Stimulated activated memory B cell treated with anti-CD40 and anti-IgM and Interleukin-4, amounts not matched to agents 10 μg/mL and 1 μg/mL and 100 μg/mL, for 72 hours (primary cell): Measurements from ENCODE around the gene DLG5.
A peak's percentile ranks its signal among the peaks of the same experiment; 100 is the strongest.

Experiments used
- ATAC-seq: fragments of 150-1000 bp; cut with Tn5 transposase; 2 replicates; pipeline ENCODE4 v1.10.0; 2021
- H3K27ac Mint-ChIP-seq: one replicate; pipeline ENCODE4 v1.8.0; 2022; ENCODE audit warnings: mild to moderate bottlenecking, mixed read lengths
- H3K27me3 Mint-ChIP-seq: one replicate; pipeline ENCODE4 v1.8.0; 2022; ENCODE audit warnings: mixed read lengths
- H3K36me3 Mint-ChIP-seq: one replicate; pipeline ENCODE4 v1.8.0; 2022; ENCODE audit warnings: mixed read lengths
- H3K4me1 Mint-ChIP-seq: one replicate; pipeline ENCODE4 v1.8.0; 2022; ENCODE audit warnings: mixed read lengths
- H3K4me3 Mint-ChIP-seq: one replicate; pipeline ENCODE4 v1.8.0; 2022; ENCODE audit warnings: mild to moderate bottlenecking, moderate library complexity, mixed read lengths
- H3K9me3 Mint-ChIP-seq: one replicate; pipeline ENCODE4 v1.8.0; 2022; ENCODE audit warnings: mixed read lengths

DLG5 gene

DNA sequence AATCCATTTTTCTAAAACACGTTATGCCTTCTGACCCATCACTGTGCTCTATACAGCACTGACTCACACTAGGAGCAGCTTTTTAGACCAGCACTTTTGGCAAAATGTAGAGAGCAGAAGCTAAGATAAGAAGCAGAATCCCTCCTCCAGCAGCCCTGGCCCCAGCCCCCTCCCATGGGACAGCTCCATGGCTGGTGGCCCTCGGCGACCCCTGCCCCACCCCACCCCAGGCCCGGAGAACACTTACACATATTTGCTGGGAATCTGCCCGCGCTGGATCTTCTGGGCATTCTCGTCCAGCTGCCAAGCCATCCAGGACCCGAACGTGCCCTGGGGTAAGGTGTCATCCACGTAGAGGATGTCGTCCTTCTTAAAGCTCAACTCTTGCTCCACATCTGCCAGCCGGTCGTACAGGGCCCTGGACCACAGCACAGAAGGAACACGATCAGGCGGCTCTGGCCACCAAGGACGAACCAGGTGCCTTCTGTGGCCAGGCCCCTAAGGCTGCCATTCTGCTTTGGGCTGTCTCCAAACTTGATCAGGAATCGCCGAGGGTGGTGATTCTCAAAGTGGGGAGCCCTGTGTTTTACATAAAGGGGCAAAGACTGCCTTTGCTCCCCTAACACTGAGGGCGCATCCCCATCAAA, 119.9 kb downstream of the DLG5 start:
- no peak overlapping the region for H3K4me3 Mint-ChIP-seq

DNA sequence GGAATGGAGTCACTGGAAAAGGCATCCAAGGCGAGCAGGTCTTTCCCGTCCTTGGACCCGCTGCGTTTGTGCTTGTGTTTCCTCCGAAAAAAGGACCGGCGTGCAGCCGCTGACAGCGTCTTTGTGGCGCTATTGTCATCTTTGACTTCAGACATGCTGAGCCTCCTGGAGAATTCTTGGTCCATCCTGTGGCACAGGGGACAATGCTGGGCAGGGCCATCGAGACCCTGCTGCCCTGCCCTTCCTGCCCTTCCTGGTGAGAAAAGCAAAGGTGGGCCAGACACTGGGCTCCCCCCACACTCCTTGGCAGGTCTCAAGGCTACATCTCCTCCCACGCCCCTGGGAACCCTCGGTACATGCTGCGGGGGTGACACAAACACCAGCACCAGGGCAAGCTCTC, 120.9 kb downstream of the DLG5 start:
- no peak overlapping the region for H3K27ac Mint-ChIP-seq
- H3K27me3 Mint-ChIP-seq = no peaks in the 10 kb centered on the region
- no peak for ATAC-seq

More for the DNA sequence above, 119.9 kb downstream of the DLG5 start:
- H3K27ac Mint-ChIP-seq = no peak overlapping the region
- H3K9me3 Mint-ChIP-seq = no peaks in the 10 kb centered on the region
- no peaks in the 10 kb centered on the region for H3K36me3 Mint-ChIP-seq
- H3K27me3 Mint-ChIP-seq = no peaks in the 10 kb centered on the region
- H3K4me1 Mint-ChIP-seq = peaks cover 4% of the 10 kb centered on the region
- no peak for ATAC-seq

DNA sequence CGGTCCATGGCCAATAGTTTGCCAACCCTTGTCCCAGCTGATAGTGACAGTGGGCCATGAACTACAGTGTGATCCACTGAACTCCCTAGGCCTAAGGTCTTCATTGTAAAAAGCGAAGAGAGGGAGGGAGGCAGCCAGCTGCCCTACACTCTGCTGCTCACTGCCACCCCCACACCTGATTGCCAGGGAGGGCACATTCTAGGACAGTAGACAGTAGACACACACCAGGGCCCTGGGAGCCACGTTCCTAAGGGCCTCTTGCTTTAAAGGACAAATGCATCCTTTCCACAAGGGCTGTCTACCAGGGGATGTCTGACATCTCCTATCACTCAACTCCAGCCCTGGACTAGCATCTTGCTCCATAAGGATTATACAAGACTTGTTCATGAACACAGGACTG, 122.2 kb downstream of the DLG5 start:
- H3K4me3 Mint-ChIP-seq = no peak overlapping the region
- no peak overlapping the region for H3K27ac Mint-ChIP-seq
- H3K36me3 Mint-ChIP-seq = no peaks in the 10 kb centered on the region
- no peaks in the 10 kb centered on the region for H3K27me3 Mint-ChIP-seq
- ATAC-seq = no peak
- H3K9me3 Mint-ChIP-seq = no peaks in the 10 kb centered on the region
- peaks cover 12% of the 10 kb centered on the region for H3K4me1 Mint-ChIP-seq

More for the DNA sequence above, 120.9 kb downstream of the DLG5 start:
- no peaks in the 10 kb centered on the region for H3K9me3 Mint-ChIP-seq
- peaks cover 12% of the 10 kb centered on the region for H3K4me1 Mint-ChIP-seq
- H3K4me3 Mint-ChIP-seq = no peak overlapping the region
- H3K36me3 Mint-ChIP-seq = no peaks in the 10 kb centered on the region

DNA sequence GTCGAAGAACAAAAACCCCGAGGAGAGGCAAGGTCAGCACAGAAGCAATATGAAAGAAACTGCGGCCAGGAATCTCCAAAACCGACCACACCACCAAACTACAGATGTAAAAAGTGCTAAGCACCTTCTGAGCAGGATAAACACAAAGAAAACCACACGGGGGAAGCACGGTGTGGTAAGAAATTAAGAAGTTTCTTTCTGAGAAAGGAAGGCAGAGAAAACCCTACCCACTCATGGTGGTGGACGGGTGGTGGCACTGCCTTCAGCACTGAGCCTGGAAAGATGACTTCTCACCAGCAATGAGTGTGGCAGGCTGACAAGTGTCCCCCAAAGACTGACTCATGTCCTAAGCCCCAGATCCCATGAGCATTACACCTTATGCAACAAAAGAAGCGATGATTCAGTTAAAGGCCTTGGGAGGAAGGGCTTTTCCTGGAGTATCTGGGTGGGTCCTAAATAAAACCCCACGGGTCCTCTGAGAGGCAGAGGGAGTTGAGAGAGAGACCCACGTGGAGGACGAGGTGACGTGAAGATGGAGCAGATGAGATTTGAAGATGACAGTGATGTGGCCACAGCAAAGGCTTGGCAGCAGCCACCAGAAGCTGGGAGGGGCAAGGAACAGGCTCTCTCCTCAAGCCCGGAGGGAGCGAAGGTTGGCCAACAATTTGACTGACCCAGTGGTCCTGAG, 124.9 kb downstream of the DLG5 start:
- H3K4me1 Mint-ChIP-seq = peaks cover 12% of the 10 kb centered on the region

DNA sequence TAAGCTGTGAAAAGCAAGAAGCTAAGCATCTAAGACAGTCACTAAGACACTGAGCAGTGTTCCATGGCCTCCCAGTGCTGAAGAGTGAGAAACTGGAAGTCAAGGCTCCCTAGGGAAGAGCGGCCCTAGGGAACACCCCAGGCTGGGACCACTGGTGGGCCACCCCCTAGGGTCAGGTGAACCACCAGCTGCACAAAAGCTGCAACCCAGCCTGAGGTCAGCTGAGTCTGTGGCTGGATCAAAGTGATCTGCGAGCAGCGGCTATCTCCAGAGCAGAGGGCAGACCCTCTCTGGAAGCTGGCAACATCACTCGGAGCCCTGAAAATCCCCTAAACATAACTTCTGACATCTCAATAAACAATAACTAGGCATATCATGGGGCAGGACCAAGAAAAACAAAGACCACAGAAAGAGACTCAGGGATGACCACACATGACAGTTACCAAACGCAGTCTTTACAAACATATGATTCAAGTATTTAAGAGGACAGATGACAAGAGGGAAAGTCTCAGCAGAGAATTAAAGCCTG, 125.8 kb downstream of the DLG5 start:
- H3K4me1 Mint-ChIP-seq = peaks cover 12% of the 10 kb centered on the region
- no peak overlapping the region for H3K4me3 Mint-ChIP-seq
- no peak for ATAC-seq
- no peak overlapping the region for H3K27ac Mint-ChIP-seq
- no peaks in the 10 kb centered on the region for H3K9me3 Mint-ChIP-seq
- H3K36me3 Mint-ChIP-seq = no peaks in the 10 kb centered on the region
- no peaks in the 10 kb centered on the region for H3K27me3 Mint-ChIP-seq

More for the DNA sequence above, 124.9 kb downstream of the DLG5 start:
- peak; percentile 71 for ATAC-seq
- Mint-ChIP-seq H3K9me3 (no peaks in the 10 kb centered on the region), H3K36me3 (no peaks in the 10 kb centered on the region), H3K4me3 (no peak overlapping the region), H3K27me3 (no peaks in the 10 kb centered on the region), H3K27ac (no peak overlapping the region)

GRCh38 chr10:77800320-77800719, 126.2 kb downstream of the DLG5 start:
- H3K27me3 Mint-ChIP-seq = no peaks in the 10 kb centered on the region
- ATAC-seq = no peak
- H3K9me3 Mint-ChIP-seq = no peaks in the 10 kb centered on the region
- no peak overlapping the region for H3K4me3 Mint-ChIP-seq
- H3K4me1 Mint-ChIP-seq = peaks cover 12% of the 10 kb centered on the region
- H3K27ac Mint-ChIP-seq = no peak overlapping the region
- no peaks in the 10 kb centered on the region for H3K36me3 Mint-ChIP-seq

DNA sequence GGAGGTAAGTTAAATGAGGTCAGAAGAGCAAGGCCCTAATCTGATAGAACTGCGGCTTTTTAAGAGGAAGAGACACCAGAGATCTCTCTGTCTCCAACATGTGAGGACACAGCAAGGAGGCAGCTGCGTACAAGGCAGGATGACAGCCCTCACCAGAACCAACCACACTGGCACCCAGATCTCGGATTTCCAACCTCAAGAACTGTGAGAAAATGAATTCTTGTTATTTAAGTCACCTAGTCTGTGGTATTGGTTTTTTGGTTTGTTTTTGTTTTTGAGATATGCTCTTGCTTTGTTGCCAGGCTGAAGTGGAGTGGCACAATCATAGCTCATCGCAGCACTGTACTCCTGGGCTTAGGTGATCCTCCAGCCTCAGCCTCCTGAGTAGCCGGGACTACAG, 127.2 kb downstream of the DLG5 start:
- Mint-ChIP-seq H3K9me3 (no peaks in the 10 kb centered on the region), H3K27me3 (no peaks in the 10 kb centered on the region), H3K4me3 (no peak overlapping the region), H3K36me3 (no peaks in the 10 kb centered on the region), H3K4me1 (peaks cover 12% of the 10 kb centered on the region), H3K27ac (no peak overlapping the region)
- no peak for ATAC-seq

DNA sequence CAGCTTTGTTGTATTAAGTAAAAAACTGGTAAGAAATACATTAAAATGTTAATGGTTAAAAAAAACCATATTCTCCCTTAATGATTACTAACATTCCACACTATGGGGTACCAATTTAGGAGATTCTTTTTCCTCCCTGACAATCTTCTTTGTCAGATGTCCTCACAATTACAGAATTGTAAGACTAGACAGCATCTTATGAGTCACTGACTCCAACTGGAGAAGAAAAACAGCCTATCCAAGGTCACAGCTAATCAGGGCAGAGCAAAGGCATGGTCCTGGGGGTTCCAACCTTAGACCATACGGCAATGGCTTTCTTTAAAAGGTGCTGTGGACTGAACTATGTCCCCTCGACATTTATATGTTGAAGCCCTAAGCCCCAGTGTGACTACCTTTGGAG, 127.6 kb downstream of the DLG5 start:
- Mint-ChIP-seq H3K27ac (no peak overlapping the region), H3K27me3 (no peaks in the 10 kb centered on the region), H3K9me3 (no peaks in the 10 kb centered on the region), H3K36me3 (no peaks in the 10 kb centered on the region), H3K4me1 (peaks cover 12% of the 10 kb centered on the region), H3K4me3 (no peak overlapping the region)
- ATAC-seq = no peak

- ATAC-seq = no peak
- H3K36me3 Mint-ChIP-seq = no peaks in the 10 kb centered on the region
- no peak overlapping the region for H3K27ac Mint-ChIP-seq
- H3K4me3 Mint-ChIP-seq = no peak overlapping the region
- H3K27me3 Mint-ChIP-seq = no peaks in the 10 kb centered on the region
- no peaks in the 10 kb centered on the region for H3K9me3 Mint-ChIP-seq
- peaks cover 6% of the 10 kb centered on the region for H3K4me1 Mint-ChIP-seq
Observed at GRCh38 chr10:77796311-77796915, 130.1 kb downstream of the DLG5 start.

DNA sequence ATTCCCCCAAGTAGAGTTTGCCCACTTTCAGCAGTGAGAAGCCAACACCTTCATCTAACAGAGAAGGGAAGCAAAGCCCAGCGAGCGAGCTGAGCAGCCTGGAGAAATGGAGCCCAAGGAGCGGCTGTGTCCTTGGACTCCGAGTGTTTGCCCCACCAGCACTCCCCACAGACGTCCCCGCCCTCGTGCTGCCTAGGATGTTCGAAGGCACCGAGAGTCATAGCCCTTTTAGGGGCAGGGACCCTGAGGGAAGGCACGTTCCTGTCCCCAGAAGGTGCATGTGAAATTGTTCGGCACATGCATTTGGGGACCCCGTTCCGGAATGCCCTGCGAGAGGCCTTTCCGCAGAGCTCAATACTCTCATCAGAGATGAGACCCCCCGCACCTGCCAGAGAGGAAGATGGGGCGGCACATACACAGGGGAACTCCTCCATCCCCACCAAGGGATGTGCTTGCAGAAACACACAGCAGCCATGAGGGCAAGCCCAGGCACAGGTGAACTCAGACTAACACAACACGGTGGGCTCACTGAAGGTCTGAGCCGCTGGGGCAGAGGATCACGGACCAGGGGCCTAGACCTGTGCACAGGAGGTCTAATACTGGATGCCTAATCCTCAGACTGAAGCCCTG, 131.0 kb downstream of the DLG5 start:
- H3K9me3 Mint-ChIP-seq = no peaks in the 10 kb centered on the region
- no peak overlapping the region for H3K4me3 Mint-ChIP-seq
- no peaks in the 10 kb centered on the region for H3K4me1 Mint-ChIP-seq
- no peaks in the 10 kb centered on the region for H3K36me3 Mint-ChIP-seq
- H3K27me3 Mint-ChIP-seq = no peaks in the 10 kb centered on the region
- no peak for ATAC-seq
- no peak overlapping the region for H3K27ac Mint-ChIP-seq

- Mint-ChIP-seq H3K4me3 (no peak overlapping the region), H3K36me3 (no peaks in the 10 kb centered on the region), H3K27me3 (no peaks in the 10 kb centered on the region), H3K9me3 (no peaks in the 10 kb centered on the region), H3K27ac (no peak overlapping the region), H3K4me1 (no peaks in the 10 kb centered on the region)
- no peak for ATAC-seq
Observed at GRCh38 chr10:77794256-77795142, 132.1 kb downstream of the DLG5 start.

GRCh38 chr10:77793831-77794230, 132.7 kb downstream of the DLG5 start:
- Mint-ChIP-seq H3K4me3 (no peak overlapping the region), H3K36me3 (no peaks in the 10 kb centered on the region), H3K27me3 (no peaks in the 10 kb centered on the region), H3K9me3 (no peaks in the 10 kb centered on the region), H3K27ac (no peak overlapping the region), H3K4me1 (no peaks in the 10 kb centered on the region)
- no peak for ATAC-seq

DNA sequence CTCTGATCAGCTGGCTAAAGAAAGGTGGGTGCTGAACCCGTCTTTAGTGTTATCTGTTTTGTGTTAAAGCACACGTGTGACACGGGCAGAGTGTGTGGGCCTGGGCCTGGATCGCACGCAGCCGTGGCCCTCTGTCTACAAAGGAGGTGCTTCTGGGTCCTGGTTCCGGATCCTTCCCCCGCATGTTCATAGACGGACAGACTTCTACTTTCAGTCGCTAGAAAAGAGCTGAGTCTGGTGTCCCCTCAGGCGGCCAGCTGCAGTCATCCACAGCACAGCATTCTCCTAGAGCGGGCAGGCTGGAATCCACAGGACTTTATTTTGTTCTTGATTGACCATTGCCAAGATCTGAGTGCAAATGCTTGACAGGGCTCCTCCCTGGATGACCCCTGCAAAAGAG, 134.4 kb downstream of the DLG5 start:
- no peaks in the 10 kb centered on the region for H3K4me1 Mint-ChIP-seq
- no peaks in the 10 kb centered on the region for H3K36me3 Mint-ChIP-seq
- H3K27ac Mint-ChIP-seq = no peak overlapping the region
- H3K27me3 Mint-ChIP-seq = no peaks in the 10 kb centered on the region
- no peak for ATAC-seq
- H3K4me3 Mint-ChIP-seq = no peak overlapping the region
- no peaks in the 10 kb centered on the region for H3K9me3 Mint-ChIP-seq

GRCh38 chr10:77791506-77791905, 135.0 kb downstream of the DLG5 start:
- Mint-ChIP-seq H3K4me1 (no peaks in the 10 kb centered on the region), H3K36me3 (no peaks in the 10 kb centered on the region), H3K4me3 (no peak overlapping the region), H3K9me3 (no peaks in the 10 kb centered on the region), H3K27me3 (no peaks in the 10 kb centered on the region), H3K27ac (no peak overlapping the region)
- ATAC-seq = no peak

DNA sequence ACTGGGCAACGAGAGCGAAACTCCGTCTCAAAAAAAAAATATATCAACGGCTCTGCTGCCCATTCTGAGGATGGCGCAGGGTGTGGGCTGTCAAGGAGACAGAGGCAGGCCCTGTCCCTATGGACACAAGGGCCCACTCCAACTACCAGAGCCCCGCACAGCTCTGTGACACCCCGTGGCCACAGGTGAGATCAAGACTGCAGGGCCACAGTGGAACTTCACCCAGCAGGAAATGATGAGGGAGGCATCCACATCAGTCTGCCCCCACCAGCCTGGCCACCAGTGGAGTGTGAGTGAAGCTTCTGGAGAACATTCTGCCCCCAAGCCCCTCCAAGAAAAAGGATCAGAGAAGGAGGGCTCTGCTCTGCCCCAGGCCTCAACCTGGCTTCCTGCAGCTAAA, 136.7 kb downstream of the DLG5 start:
- no peaks in the 10 kb centered on the region for H3K27me3 Mint-ChIP-seq
- peak; percentile 28 for ATAC-seq
- H3K27ac Mint-ChIP-seq = no peak overlapping the region
- H3K9me3 Mint-ChIP-seq = peaks cover 5% of the 10 kb centered on the region
- H3K36me3 Mint-ChIP-seq = no peaks in the 10 kb centered on the region
- H3K4me3 Mint-ChIP-seq = no peak overlapping the region
- no peaks in the 10 kb centered on the region for H3K4me1 Mint-ChIP-seq
